SIG-M5 (cell line): Measurements from ENCODE around the gene BTN3A1.
A peak's percentile ranks its signal among the peaks of the same experiment; 100 is the strongest.
"Not testable (repeated sequence)": the region's sequence is repeated elsewhere in the genome, so short reads cannot be mapped to it uniquely, and the experiment has no call there.

Experiments used
- DNase-seq: peaks from one replicate; lab custom pipeline; 2025; lab: John Stamatoyannopoulos, UW

The BTN3A1 gene

DNA sequence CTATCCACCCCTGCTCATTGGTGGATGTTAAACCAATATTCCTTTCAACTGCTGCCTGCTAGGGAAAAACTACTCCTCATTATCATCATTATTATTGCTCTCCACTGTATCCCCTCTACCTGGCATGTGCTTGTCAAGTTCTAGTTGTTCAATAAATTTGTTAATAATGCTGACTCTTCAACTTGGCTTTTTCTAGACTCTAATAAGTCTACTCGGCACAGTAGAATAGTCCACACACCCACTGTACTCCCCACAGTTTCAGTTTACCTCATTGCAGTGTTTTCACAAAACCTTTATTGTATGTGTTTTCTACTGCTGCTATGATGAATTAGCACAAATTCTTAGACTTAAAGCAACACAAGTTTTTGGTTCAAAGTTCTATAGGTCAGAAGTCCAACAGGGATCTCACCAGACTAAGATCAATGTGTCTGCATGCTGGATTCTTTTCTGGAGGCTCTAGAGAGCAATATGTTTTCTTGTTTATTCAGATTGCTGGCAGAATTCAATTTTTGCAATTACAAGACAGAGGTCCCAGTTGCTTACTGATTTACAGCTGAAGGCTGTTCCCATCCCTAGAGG is 13.1 kb downstream of the BTN3A1 start:
- no peak for DNase-seq

- no peak for DNase-seq
These were observed 13.7 kb downstream of the BTN3A1 start for GRCh38 chr6:26415791-26416190.

GRCh38 chr6:26416288-26416687 is 14.2 kb downstream of the BTN3A1 start:
- no peak for DNase-seq

- not testable (repeated sequence) for DNase-seq
These were observed 16.0 kb downstream of the BTN3A1 start for GRCh38 chr6:26418077-26418476.

- not testable (repeated sequence) for DNase-seq
These were observed 16.7 kb downstream of the BTN3A1 start for GRCh38 chr6:26418795-26419194.

DNA sequence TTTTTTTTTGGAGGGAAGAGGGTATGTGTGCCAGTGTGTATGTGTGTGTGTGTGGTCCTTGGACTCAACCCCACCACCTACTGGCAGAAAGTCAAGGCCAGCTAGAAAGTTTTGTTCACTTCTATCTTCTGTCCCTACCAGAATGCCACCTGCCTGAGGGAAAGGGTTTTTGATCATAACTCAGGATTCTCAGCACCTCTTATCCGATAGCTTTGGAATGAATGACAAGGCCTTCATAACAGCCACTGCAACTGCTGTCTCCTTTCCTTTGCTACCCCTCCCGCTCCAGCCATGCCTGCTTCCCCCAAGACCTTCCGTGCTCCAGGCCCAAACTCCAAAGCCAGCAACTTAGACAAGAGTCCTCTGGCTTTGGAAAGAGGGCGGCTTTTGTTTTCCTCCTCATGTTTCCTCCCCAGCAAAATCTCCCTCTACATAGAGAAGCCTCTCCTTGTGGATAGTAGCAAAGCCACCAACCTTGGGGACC is 18.7 kb downstream of the BTN3A1 start:
- no peak for DNase-seq

- DNase-seq: peak; percentile 34
These were observed 19.4 kb downstream of the BTN3A1 start for GRCh38 chr6:26421259-26422144.

DNA sequence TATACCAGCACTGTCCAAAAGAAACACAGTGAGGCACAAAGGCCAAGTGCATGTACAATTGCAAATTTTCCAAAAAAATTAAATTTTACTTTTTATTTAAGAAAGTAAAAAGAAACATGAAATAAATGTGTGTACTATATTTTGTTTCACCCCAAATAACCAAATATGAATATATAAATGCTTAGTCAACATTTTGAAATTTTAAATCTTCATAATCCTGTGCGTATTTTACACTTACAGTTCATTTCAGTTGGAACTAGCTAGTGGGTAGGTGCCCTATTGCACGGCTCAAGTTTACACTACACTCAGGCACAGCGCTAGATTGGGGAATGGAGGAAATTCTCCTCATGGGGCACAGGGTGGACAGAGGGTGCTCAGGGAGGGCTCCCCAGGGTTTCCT is 20.3 kb downstream of the BTN3A1 start:
- DNase-seq: no peak

DNA sequence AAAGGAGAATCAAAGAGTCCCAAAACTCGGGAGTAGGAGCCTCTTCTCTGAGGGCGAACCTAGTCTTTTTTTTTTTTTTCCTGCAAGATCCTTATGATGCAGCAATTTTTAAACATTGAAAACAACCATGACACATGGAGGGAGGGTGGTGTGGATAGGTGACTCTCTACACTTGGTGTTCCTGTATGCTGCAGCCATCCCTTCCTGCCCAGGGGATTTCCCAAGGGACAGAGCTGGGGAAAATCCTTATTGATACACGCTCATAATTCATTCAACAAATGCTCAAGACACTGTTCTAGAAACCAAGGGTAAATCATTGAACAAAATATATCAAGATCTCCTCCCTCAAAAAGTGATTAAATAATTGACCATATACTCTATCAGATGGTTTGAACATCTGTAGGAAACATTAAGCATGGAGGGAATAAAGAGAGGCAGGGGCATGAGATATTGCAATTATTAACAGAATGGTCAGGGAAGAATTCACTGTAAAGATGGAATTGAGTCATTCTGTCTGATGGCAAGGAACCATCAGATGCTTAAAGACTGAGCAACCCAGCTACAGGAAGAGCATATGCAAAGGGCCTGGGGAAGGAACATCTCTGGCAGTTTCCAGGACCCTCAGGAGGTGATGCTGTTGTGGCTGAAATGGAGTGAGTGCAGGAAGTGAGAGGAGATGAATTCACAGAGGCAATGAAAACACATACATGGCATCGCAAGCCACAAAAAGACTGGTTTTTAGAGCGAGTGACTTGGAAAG is 24.8 kb downstream of the BTN3A1 start:
- no peak for DNase-seq

GRCh38 chr6:26427451-26427809 is 25.4 kb downstream of the BTN3A1 start:
- DNase-seq: no peak

GRCh38 chr6:26428206-26428605 is 26.1 kb downstream of the BTN3A1 start:
- DNase-seq: no peak

GRCh38 chr6:26430787-26431186 is 28.7 kb downstream of the BTN3A1 start:
- no peak for DNase-seq

DNA sequence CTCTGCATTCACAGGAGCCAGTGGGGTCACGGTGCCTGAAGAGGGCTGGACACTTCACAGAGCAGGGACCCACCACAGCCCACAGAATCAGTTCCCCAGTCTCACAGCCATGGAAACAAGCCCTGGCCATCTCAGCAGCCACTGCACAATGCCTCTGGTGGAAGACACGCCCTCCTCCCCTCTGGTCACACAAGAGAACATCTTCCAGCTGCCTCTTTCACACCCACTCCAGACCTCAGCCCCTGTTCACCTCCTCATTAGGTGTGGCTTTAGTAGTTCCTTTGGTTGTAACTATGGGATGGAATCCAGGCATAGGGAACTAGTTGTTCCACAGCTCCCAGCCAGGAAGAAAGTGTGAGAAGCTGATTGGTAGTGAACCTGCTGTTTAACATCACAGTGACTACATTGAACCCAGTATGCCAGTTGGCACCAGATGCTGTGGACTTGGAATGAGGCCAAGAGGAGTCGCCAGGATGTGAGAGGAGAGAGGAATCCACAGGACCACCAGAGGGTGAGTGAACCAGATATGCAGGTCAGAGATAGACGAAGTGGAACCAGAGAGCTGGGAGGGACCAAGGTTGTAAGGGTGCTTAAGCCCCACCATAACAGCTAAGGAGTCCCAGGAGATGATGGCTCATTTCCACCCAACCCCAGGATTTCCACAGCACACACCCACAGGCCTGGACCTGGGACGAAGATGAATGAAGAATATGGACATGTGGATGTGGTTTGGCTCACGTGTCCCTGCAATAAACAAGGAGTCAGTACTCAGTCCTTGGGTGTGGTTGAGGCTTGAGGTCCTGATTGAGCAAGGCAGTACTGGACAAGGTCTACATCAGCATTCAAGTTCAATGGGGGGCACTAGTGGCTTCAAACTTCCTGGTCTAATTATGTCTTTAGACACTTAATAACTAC is 29.4 kb downstream of the BTN3A1 start:
- DNase-seq: no peak

DNA sequence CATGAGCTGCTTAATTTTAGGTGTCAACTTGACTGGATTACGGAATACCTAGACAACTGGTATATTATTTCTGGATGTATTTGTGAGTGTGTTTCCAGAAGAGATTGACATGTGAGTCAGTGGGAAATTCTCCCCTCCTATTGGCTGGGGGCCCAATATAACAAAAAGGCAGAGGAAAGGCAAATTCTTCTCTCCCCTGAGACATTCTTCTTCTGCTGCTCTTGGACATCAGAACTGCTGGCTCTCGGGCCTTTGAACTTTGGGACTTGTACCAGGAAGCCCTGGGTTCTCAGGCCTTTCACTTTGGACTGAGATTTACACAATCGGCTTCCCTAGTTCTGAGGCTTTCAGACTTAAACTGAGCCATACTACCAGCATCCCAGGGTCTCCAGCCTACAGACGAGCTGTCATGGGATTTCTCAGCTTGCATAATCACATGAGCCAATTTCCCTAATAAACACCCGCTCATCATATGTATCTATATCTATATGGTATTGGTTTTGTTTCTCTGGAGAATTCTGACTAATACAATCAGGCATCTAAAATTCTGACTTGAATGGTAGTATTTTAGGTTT is 30.6 kb downstream of the BTN3A1 start:
- no peak for DNase-seq

DNA sequence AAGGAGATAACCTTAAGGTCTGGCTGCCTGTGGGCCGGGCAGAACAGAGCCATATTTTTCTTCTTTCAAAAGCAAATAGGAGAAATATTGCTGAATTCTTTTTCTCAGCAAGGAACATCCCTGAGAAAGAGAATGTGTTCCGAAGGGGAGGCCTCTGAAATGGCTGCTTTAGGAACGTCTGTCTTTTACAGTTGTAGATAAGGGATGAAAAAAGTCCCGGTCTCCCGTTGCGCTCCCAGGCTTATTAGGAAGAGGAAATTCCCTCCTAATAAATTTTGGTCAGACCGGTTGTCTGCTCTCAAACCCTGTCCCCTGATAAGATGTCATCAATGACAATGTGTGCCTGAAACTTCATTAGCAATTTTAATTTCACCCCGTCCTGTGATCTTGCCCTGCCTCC is 31.6 kb downstream of the BTN3A1 start:
- not testable (repeated sequence) for DNase-seq

GRCh38 chr6:26436018-26436417 is 33.9 kb downstream of the BTN3A1 start:
- no peak for DNase-seq

- no peak for DNase-seq
These were observed 35.5 kb downstream of the BTN3A1 start for GRCh38 chr6:26437550-26437949.

- no peak for DNase-seq
These were observed 35.9 kb downstream of the BTN3A1 start for GRCh38 chr6:26438000-26438399.

DNA sequence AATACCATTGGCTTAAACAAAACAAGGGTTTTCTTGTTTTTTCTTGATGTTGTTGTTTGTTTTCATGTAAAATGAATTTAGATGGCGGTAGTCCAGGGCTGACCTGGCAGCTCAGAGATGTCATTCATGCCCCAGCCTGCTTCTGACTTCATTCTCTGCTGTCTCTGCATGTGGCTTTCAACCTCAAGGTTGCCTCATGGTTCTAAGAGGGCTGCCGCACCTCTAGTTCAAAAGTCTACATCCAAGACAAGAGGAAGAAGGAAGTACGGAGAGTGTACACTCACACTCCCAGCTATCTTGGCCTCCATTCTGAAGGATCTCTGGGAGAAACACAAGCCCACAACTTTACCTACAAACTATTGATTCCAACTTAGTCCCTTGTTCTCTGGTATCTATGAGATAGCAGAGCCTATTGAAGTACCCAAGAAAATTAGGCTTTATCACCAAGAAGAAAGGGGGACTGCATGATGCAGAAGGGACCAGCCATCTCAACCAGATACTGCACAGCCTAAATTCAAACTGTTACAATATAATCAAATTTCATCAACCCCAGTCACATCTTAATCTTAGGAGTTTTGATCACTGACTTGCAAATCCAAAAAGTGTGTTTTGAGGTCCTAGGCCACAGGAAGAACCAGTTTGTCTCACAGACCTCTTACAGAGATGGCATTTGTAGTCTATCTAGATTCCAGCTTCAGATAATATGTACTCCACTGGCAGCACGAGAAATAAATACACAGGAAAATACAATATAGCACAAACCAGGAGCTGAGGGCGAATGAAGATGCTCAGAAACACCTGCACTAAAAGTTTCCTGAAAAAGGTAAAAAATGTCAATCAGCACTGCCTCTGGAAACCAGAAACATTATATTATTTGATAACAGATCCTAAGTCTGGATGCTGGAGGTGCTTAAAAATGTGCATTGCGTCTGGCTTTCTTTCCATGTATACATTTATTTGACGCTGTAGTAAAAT is 37.4 kb downstream of the BTN3A1 start:
- no peak for DNase-seq

- DNase-seq: no peak
These were observed 38.9 kb downstream of the BTN3A1 start for GRCh38 chr6:26440977-26441358.
